Measurements from ENCODE around the gene GCNT2. TPM values are rescaled to one million over a fixed set of nuclear protein-coding genes. Genes with fewer than 3 reads are reported as not detected.
A peak's percentile ranks its signal among the peaks of the same experiment; 100 is the strongest.

The GCNT2 gene
- total RNA-seq, 1 donor from 2014 or later = 16.7 TPM

DNA sequence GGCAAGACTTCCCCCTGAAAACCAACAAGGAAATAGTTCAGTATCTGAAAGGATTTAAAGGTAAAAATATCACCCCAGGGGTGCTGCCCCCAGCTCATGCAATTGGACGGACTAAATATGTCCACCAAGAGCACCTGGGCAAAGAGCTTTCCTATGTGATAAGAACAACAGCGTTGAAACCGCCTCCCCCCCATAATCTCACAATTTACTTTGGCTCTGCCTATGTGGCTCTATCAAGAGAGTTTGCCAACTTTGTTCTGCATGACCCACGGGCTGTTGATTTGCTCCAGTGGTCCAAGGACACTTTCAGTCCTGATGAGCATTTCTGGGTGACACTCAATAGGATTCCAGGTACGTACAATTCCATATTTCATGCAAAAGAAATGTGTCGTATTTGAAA is 35.8 kb downstream of the GCNT2 start:
- intact Hi-C loops (cut with DNase I) = loop anchor here (5.0 kb wide), 1 partner anchor 45 kb away; no protein-coding TSS in a partner anchor

DNA sequence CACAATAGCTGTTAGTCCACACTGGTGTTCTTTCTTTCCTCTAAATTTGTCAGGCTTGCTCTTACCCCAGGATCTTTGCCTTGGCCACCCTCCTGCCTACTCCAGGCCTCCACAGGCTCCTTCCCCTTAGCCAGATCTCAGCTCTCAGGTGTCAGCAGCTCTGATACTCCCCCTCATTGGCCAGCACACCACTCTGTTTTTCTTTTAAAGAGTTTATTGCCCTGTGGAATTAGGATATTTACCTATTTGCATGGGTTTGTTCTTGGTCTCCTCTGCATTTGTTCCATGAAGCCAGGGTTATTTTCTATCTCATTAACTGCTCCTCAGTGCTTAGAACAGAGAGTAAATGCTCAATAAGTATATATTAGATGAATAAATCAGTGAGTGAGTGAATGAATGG is 36.8 kb downstream of the GCNT2 start:
- TF ChIP-seq, protein P1, sequence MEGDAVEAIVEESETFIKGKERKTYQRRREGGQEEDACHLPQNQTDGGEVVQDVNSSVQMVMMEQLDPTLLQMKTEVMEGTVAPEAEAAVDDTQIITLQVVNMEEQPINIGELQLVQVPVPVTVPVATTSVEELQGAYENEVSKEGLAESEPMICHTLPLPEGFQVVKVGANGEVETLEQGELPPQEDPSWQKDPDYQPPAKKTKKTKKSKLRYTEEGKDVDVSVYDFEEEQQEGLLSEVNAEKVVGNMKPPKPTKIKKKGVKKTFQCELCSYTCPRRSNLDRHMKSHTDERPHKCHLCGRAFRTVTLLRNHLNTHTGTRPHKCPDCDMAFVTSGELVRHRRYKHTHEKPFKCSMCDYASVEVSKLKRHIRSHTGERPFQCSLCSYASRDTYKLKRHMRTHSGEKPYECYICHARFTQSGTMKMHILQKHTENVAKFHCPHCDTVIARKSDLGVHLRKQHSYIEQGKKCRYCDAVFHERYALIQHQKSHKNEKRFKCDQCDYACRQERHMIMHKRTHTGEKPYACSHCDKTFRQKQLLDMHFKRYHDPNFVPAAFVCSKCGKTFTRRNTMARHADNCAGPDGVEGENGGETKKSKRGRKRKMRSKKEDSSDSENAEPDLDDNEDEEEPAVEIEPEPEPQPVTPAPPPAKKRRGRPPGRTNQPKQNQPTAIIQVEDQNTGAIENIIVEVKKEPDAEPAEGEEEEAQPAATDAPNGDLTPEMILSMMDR (IDR thresholded peaks at IDR 0.05) = no peak
- Histone ChIP-seq H3K4me3 (peak overlapping the region; percentile 14 to 59), H3K27ac (no peak overlapping the region), H3K36me3 (no peaks in the 10 kb centered on the region), H3K27me3 (no peaks in the 10 kb centered on the region), H3K4me1 (peaks cover 3 to 36% of the 10 kb centered on the region in 2 donors), H3K9me3 (no peaks in the 10 kb centered on the region)
- DNase-seq (ENCODE audit: low spot score in 2 of 2) = no peak
- intact Hi-C loops (cut with DNase I) = loop anchor here (5.0 kb wide), 1 partner anchor 46 kb away; no protein-coding TSS in a partner anchor

More for the DNA sequence above, 35.8 kb downstream of the GCNT2 start:
- Histone ChIP-seq H3K27ac (no peak overlapping the region), H3K4me1 (peaks cover 3 to 34% of the 10 kb centered on the region in 2 donors), H3K36me3 (no peaks in the 10 kb centered on the region), H3K4me3 (peak overlapping the region; percentile 44 to 59), H3K9me3 (no peaks in the 10 kb centered on the region), H3K27me3 (no peaks in the 10 kb centered on the region)
- no peak for DNase-seq (ENCODE audit: low spot score in 2 of 2)
- TF ChIP-seq, protein P1 (IDR thresholded peaks at IDR 0.05) = no peak

DNA sequence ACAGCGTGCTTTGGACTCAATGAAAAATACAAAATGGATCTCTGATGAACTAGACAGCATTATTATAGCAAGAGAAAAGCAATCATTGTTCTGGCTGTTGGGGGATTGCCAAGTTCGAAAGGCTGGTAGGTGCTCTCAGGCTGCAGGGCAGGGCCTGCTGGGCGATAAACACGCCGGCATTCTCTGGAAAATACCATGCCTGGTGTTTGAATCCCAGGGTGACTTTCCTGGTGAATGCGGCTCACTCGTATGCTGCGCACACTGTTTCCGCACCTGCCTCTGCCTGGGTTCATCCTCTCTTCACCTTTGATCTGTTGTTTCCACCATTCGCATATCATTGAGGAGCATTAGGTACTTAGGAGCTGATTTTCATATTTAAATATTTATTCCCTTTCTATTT is 37.4 kb downstream of the GCNT2 start:
- TF ChIP-seq, protein P1 (IDR thresholded peaks at IDR 0.05) = no peak
- H3K27me3 ChIP-seq = no peaks in the 10 kb centered on the region
- no peak overlapping the region for H3K27ac ChIP-seq
- H3K36me3 ChIP-seq = no peaks in the 10 kb centered on the region
- H3K4me1 ChIP-seq = peaks cover 3 to 30% of the 10 kb centered on the region in 2 donors
- H3K9me3 ChIP-seq = no peaks in the 10 kb centered on the region
- no peak for DNase-seq (ENCODE audit: low spot score in 2 of 2)
- intact Hi-C loops (cut with DNase I) = loop anchor here (5.0 kb wide), 1 partner anchor 46 kb away; no protein-coding TSS in a partner anchor
- H3K4me3 ChIP-seq = no peak overlapping the region

DNA sequence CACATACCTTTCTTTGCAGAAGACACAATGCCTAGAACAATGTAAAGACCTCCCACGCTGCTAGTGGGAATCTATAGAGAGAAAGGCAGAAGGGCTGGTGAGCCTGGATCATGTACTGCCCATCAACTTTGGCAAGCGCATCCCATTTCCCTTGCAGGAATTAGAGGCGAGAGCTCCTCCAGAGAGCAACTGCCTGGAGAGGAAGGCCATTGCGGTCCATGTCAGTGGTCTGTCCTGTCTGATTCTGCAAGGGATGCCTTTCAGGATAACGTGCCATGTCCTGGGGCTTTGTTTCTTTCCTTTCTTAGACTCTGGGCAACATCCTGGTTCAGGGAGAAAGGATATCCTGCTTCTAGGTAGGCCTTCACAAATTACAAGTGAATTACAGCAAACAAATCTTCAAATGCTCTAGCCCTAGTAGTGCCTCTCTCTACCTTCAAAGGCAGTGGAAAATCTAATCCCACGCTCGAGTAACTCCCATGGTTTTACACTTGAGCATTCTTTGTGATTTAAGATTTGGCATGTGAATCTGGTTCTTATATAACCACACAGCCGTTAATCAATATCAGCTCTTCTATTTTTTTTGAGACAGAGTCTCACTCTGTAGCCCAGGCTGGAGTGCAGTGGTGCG is 38.5 kb downstream of the GCNT2 start:
- Histone ChIP-seq H3K4me3 (no peak overlapping the region), H3K4me1 (peaks cover 3 to 21% of the 10 kb centered on the region in 2 donors), H3K27me3 (no peaks in the 10 kb centered on the region), H3K27ac (no peak overlapping the region), H3K36me3 (no peaks in the 10 kb centered on the region), H3K9me3 (no peaks in the 10 kb centered on the region)
- TF ChIP-seq, protein P1 (IDR thresholded peaks at IDR 0.05) = no peak
- intact Hi-C loops (cut with DNase I) = loop anchor here (5.0 kb wide), 1 partner anchor 47 kb away; no protein-coding TSS in a partner anchor
- no peak for DNase-seq (ENCODE audit: low spot score in 2 of 2)

DNA sequence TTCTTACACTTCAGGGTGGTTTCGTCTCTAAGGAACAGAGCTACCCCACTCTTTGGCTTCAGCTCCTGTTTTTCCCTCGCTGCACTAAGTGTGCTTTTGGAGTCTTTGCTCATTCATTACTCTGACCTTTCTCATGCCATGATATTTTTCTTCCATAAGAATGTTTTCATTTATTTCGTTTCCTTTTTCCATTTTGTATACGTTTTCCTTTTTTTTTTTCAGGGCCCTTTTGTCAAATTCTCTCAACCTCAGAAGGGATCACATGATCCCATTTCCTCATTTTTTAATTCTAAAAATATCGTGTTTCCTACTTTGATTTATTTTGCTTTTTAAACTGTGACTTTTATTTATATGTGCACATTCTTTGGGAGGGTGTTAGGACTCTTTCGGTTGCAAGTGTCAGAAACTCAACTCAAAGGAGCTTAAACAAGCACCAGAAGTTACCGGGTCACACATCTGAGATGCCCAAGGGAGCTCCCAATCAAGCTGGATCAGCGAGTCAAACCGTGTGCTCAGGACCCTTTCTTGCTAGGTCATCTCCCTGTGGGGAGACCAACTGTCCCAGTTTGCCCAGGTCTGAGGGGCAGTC is 40.6 kb downstream of the GCNT2 start:
- Histone ChIP-seq H3K27me3 (no peaks in the 10 kb centered on the region), H3K4me3 (no peak overlapping the region), H3K27ac (peak overlapping the region in 1 of 2 donors; percentile 61), H3K9me3 (no peaks in the 10 kb centered on the region), H3K4me1 (peaks cover 3 to 15% of the 10 kb centered on the region in 2 donors), H3K36me3 (no peaks in the 10 kb centered on the region)
- DNase-seq (ENCODE audit: low spot score in 2 of 2) = no peak
- TF ChIP-seq, protein P1 (IDR thresholded peaks at IDR 0.05) = no peak
- intact Hi-C loops (cut with DNase I) = no loop called here
